ENCODE results near the gene IP6K1.
"Not testable (repeated sequence)": the region's sequence is repeated elsewhere in the genome, so short reads cannot be mapped to it uniquely, and the experiment has no call there.

The IP6K1 gene

GRCh38 chr3:49704629-49705028 lies 81.7 kb downstream of the IP6K1 start:
- 92% methylated on average over 8 of the region's 8 CpGs for WGBS
- H3K4me3 ChIP-seq (ENCODE audit: low read length) = no peak overlapping the region
- no peaks in the 10 kb centered on the region for H3K27me3 ChIP-seq (ENCODE audit: insufficient read depth, low read length)
- H3K4me1 ChIP-seq (ENCODE audit: insufficient read depth, low read length) = no peaks in the 10 kb centered on the region
- no peak overlapping the region for H3K9ac ChIP-seq (ENCODE audit: low read depth, low read length)
- peaks cover 22% of the 10 kb centered on the region; the same call in 1 of the 2 replicates for H3K36me3 ChIP-seq (ENCODE audit: insufficient read depth, low read length)
- H3K9me3 ChIP-seq (ENCODE audit: insufficient read depth, low read depth, low read length) = no peaks in the 10 kb centered on the region
- H3K27ac ChIP-seq (ENCODE audit: low read depth, low read length) = no peak overlapping the region

GRCh38 chr3:49703956-49704355 lies 82.4 kb downstream of the IP6K1 start:
- Histone ChIP-seq H3K4me1 (ENCODE audit: insufficient read depth, low read length) (no peaks in the 10 kb centered on the region), H3K27ac (ENCODE audit: low read depth, low read length) (no peak overlapping the region), H3K9me3 (ENCODE audit: insufficient read depth, low read depth, low read length) (no peaks in the 10 kb centered on the region), H3K4me3 (ENCODE audit: low read length) (no peak overlapping the region), H3K9ac (ENCODE audit: low read depth, low read length) (no peak overlapping the region), H3K27me3 (ENCODE audit: insufficient read depth, low read length) (no peaks in the 10 kb centered on the region), H3K36me3 (ENCODE audit: insufficient read depth, low read length) (peaks cover 22% of the 10 kb centered on the region; the same call in 1 of the 2 replicates)
- 92% methylated on average over 7 of the region's 7 CpGs for WGBS

- H3K4me1 ChIP-seq (ENCODE audit: insufficient read depth, low read length) = no peaks in the 10 kb centered on the region
- H3K9ac ChIP-seq (ENCODE audit: low read depth, low read length) = no peak overlapping the region
- H3K9me3 ChIP-seq (ENCODE audit: insufficient read depth, low read depth, low read length) = no peaks in the 10 kb centered on the region
- H3K4me3 ChIP-seq (ENCODE audit: low read length) = no peak overlapping the region
- 86% methylated on average over 14 of the region's 14 CpGs for WGBS
- H3K27me3 ChIP-seq (ENCODE audit: insufficient read depth, low read length) = no peaks in the 10 kb centered on the region
- H3K27ac ChIP-seq (ENCODE audit: low read depth, low read length) = no peak overlapping the region
- peaks cover 22% of the 10 kb centered on the region; the same call in 1 of the 2 replicates for H3K36me3 ChIP-seq (ENCODE audit: insufficient read depth, low read length)
Measured at GRCh38 chr3:49703443-49703927, 82.9 kb downstream of the IP6K1 start.

GRCh38 chr3:49702672-49703071 lies 83.7 kb downstream of the IP6K1 start:
- no peaks in the 10 kb centered on the region for H3K4me1 ChIP-seq (ENCODE audit: insufficient read depth, low read length)
- no peak overlapping the region for H3K27ac ChIP-seq (ENCODE audit: low read depth, low read length)
- H3K36me3 ChIP-seq (ENCODE audit: insufficient read depth, low read length) = peaks cover 22% of the 10 kb centered on the region
- 93% methylated on average over 11 of the region's 11 CpGs for WGBS
- H3K27me3 ChIP-seq (ENCODE audit: insufficient read depth, low read length) = no peaks in the 10 kb centered on the region
- no peak overlapping the region for H3K9ac ChIP-seq (ENCODE audit: low read depth, low read length)
- H3K4me3 ChIP-seq (ENCODE audit: low read length) = no peak overlapping the region
- no peaks in the 10 kb centered on the region for H3K9me3 ChIP-seq (ENCODE audit: insufficient read depth, low read depth, low read length)

GRCh38 chr3:49701388-49702077 lies 84.8 kb downstream of the IP6K1 start:
- peaks cover 21% of the 10 kb centered on the region for H3K36me3 ChIP-seq (ENCODE audit: insufficient read depth, low read length)
- H3K27ac ChIP-seq (ENCODE audit: low read depth, low read length) = no peak overlapping the region
- no peaks in the 10 kb centered on the region for H3K4me1 ChIP-seq (ENCODE audit: insufficient read depth, low read length)
- no peaks in the 10 kb centered on the region for H3K9me3 ChIP-seq (ENCODE audit: insufficient read depth, low read depth, low read length)
- no peak overlapping the region for H3K9ac ChIP-seq (ENCODE audit: low read depth, low read length)
- no peak overlapping the region for H3K4me3 ChIP-seq (ENCODE audit: low read length)
- H3K27me3 ChIP-seq (ENCODE audit: insufficient read depth, low read length) = no peaks in the 10 kb centered on the region
- WGBS = 84% methylated on average over 21 of the region's 21 CpGs

- no peak overlapping the region for H3K27ac ChIP-seq (ENCODE audit: low read depth, low read length)
- H3K9ac ChIP-seq (ENCODE audit: low read depth, low read length) = no peak overlapping the region
- no peaks in the 10 kb centered on the region for H3K27me3 ChIP-seq (ENCODE audit: insufficient read depth, low read length)
- 83% methylated on average over 13 of the region's 13 CpGs for WGBS
- peaks cover 13% of the 10 kb centered on the region for H3K36me3 ChIP-seq (ENCODE audit: insufficient read depth, low read length)
- no peaks in the 10 kb centered on the region for H3K4me1 ChIP-seq (ENCODE audit: insufficient read depth, low read length)
- no peaks in the 10 kb centered on the region for H3K9me3 ChIP-seq (ENCODE audit: insufficient read depth, low read depth, low read length)
- H3K4me3 ChIP-seq (ENCODE audit: low read length) = no peak overlapping the region
Measured at GRCh38 chr3:49700453-49701128, 85.8 kb downstream of the IP6K1 start.

GRCh38 chr3:49700014-49700413 lies 86.3 kb downstream of the IP6K1 start:
- Histone ChIP-seq H3K36me3 (ENCODE audit: insufficient read depth, low read length) (peaks cover 13% of the 10 kb centered on the region), H3K9me3 (ENCODE audit: insufficient read depth, low read depth, low read length) (no peaks in the 10 kb centered on the region), H3K4me3 (ENCODE audit: low read length) (no peak overlapping the region), H3K27me3 (ENCODE audit: insufficient read depth, low read length) (no peaks in the 10 kb centered on the region), H3K9ac (ENCODE audit: low read depth, low read length) (no peak overlapping the region), H3K4me1 (ENCODE audit: insufficient read depth, low read length) (no peaks in the 10 kb centered on the region), H3K27ac (ENCODE audit: low read depth, low read length) (no peak overlapping the region)
- WGBS = 93% methylated on average over 8 of the region's 8 CpGs

- H3K9ac ChIP-seq (ENCODE audit: low read depth, low read length) = no peak overlapping the region
- H3K4me1 ChIP-seq (ENCODE audit: insufficient read depth, low read length) = no peaks in the 10 kb centered on the region
- H3K4me3 ChIP-seq (ENCODE audit: low read length) = no peak overlapping the region
- H3K27me3 ChIP-seq (ENCODE audit: insufficient read depth, low read length) = no peaks in the 10 kb centered on the region
- peaks cover 11% of the 10 kb centered on the region for H3K36me3 ChIP-seq (ENCODE audit: insufficient read depth, low read length)
- no peak overlapping the region for H3K27ac ChIP-seq (ENCODE audit: low read depth, low read length)
- WGBS = 94% methylated on average over 14 of the region's 16 CpGs
- H3K9me3 ChIP-seq (ENCODE audit: insufficient read depth, low read depth, low read length) = no peaks in the 10 kb centered on the region
Measured at GRCh38 chr3:49699281-49699979, 86.9 kb downstream of the IP6K1 start.

GRCh38 chr3:49695350-49696015 lies 90.9 kb downstream of the IP6K1 start:
- not testable (repeated sequence) for H3K4me1 ChIP-seq (ENCODE audit: insufficient read depth, low read length); H3K9ac ChIP-seq (ENCODE audit: low read depth, low read length); H3K36me3 ChIP-seq (ENCODE audit: insufficient read depth, low read length); H3K27ac ChIP-seq (ENCODE audit: low read depth, low read length); H3K27me3 ChIP-seq (ENCODE audit: insufficient read depth, low read length); H3K9me3 ChIP-seq (ENCODE audit: insufficient read depth, low read depth, low read length); H3K4me3 ChIP-seq (ENCODE audit: low read length)
- 96% methylated on average over 3 of the region's 4 CpGs for WGBS

GRCh38 chr3:49694409-49695070 lies 91.8 kb downstream of the IP6K1 start:
- H3K27ac ChIP-seq (ENCODE audit: low read depth, low read length); H3K9me3 ChIP-seq (ENCODE audit: insufficient read depth, low read depth, low read length); H3K27me3 ChIP-seq (ENCODE audit: insufficient read depth, low read length); H3K36me3 ChIP-seq (ENCODE audit: insufficient read depth, low read length); H3K4me1 ChIP-seq (ENCODE audit: insufficient read depth, low read length); H3K4me3 ChIP-seq (ENCODE audit: low read length); H3K9ac ChIP-seq (ENCODE audit: low read depth, low read length): not testable (repeated sequence)
- 78% methylated on average over 6 of the region's 6 CpGs for WGBS

Measured in HUES64 (cell line).